ENCODE results near the gene CXXC4.

CXXC4 gene

GRCh38 chr4:104494822-104495559 is at the start of gene CXXC4:
CXXC4 (minus strand) TSS chr4:104494894; CDS start chr4:104491802, 3,092 bp downstream.
- DNase-seq = no peak

DNA sequence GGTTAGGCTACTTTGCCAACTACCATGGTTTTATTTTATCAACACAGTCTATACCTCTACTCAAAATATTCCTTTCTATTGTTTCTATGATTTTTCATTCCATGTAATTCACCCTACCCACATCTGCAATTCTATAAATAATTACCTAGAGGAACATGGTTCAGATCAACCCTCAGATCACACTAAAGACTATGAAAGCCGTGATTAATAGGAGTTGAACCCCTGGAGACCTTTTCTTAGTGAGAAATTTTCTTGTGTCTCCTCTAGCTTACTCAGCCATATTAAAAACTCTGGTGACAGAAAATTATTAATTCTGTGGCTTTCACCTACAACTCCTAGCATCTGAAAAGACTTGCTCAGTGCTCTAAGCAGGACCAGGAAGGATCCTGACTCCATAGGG is 38.5 kb upstream of the CXXC4 start:
- DNase-seq = no peak

GRCh38 chr4:104532677-104533076 is 38.0 kb upstream of the CXXC4 start:
- no peak for DNase-seq

- no peak for DNase-seq
Observed at GRCh38 chr4:104531390-104531789, 36.7 kb upstream of the CXXC4 start.

- no peak for DNase-seq
Observed at GRCh38 chr4:104530426-104530825, 35.7 kb upstream of the CXXC4 start.

DNA sequence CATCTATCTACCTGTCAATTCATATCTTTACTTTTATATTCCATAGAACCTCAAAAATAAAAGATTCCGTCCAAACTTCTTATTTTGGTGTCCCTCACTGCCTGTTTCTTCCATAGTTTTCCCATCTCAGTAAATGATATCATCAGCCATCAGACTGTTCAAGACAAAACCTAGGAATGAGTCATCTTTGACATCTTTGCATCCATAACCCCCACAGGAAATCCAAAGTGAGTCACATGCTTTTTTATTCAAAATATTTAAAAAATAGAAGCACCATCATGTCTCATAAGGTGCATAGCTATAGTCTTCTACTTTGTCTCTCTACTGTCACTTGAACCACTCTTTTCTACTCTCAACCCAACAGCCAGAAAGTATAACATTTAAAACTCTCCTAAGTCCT is 29.9 kb upstream of the CXXC4 start:
- no peak for DNase-seq

GRCh38 chr4:104524026-104524425 is 29.3 kb upstream of the CXXC4 start:
- DNase-seq = no peak

DNA sequence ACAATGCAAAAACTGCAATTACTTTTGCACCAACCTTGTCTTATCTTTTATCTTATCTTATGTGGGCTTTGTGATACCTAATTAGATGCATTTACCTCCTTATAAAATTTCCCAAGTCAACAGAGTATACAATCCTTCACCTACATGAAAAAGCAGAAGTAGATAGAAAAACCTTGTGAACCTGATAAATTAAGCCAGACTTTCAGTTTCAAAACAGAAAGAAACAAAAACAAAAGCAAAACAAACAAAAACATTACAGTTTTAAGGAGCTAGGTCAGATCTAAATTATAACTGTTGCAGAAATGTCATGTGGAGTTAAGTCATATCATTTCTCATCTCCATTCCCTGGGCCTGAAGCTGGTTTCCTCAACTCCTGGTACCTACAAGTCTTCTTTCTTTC is 24.9 kb upstream of the CXXC4 start:
- DNase-seq = no peak

DNA sequence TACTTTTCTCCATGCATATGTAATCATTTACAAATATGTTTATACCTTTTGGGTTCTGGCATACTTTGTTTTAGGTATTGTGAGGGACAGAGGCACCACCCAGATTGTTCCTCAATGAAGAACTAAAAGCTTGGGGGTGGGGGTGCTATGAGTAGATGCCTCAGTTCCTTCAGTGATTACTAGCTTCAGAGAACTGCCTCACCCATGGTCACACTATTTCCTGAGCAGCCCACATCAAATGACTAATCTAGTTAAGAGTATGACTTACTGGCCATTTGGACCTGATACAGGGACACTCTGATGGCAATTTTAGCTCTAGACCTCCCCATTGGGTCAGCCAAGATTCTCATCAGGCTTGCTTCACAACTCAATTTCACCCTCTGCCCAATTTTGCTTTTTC is 22.2 kb upstream of the CXXC4 start:
- no peak for DNase-seq

DNA sequence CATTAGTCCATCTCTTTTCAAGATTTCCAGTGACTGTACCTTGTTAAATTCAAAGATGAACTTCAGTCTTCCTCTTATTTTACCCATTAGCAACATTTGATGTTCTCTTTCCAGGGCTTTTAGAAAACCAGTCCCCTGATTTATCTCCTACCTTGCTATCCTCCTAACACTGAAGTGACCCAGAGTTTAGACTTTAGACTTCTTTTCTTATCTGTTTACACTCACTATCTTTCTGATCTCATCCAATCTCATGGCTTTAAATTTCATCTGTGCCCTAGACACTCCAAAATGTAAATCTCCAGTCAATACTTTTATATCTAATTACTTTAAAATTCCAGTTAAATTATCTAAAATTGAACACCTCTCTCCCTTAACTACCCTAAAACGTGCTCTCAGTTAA is 13.5 kb upstream of the CXXC4 start:
- DNase-seq = no peak

DNA sequence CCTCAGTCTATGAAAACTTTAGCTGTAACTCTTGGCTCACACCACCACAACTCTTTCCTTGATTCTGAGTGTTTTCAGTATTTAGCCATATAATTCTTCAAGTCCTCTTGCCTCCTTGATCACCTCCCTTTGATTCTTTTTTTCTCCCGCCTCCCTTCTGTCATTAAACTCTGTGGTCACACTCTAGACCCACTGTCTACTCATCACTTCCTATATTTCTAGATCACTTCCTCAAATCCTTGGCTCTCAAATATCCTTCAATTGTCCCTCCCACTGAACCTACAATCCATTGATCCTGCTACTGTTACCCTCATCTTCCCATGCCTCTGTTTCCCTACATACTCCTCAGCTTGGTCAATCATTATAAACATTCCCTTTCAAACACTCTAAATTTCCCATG is 12.4 kb upstream of the CXXC4 start:
- DNase-seq = no peak

GRCh38 chr4:104504536-104504935 is 9.8 kb upstream of the CXXC4 start:
- DNase-seq = no peak

- DNase-seq = no peak
Observed at GRCh38 chr4:104502471-104502870, 7.8 kb upstream of the CXXC4 start.

DNA sequence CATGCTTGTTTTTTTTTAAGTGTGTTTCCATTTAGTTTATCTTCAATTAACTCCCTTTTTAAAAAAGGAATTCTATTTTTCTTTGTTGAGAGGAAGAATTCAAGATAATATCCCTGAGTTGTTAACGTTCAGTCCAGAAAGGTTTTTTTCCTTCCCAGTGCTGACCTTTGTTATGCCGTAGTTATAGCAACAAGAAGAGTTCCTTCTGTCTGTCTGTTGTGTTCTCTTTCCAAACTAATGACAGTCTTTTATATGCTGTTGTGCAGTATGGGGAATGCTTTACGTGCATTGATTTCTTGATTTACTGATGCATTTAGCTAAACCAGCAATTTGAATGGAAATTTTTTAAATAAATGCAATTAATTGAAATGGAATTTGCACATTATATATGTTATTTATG is 6.6 kb upstream of the CXXC4 start:
- DNase-seq = no peak

GRCh38 chr4:104500442-104500841 is 5.7 kb upstream of the CXXC4 start:
- DNase-seq = no peak

DNA sequence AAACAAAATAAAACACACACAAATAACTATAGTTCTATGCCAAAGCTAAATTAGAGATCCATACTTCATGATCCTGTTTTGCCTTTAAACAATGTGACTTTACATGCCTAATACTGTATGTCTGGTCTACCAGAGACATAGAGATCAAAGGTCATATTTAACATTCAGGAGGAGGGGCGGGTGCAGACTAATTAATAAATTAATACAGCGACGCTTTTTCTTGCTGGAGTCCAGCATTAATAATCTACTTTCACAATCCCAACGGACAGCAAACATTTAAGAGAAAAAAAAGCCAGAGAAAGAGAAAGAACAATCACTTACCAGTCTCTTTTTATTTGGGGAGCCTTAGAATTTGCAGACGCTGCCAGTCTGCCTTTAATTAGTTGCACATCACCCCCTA is 509 bp downstream of the CXXC4 start:
- DNase-seq = no peak

DNA sequence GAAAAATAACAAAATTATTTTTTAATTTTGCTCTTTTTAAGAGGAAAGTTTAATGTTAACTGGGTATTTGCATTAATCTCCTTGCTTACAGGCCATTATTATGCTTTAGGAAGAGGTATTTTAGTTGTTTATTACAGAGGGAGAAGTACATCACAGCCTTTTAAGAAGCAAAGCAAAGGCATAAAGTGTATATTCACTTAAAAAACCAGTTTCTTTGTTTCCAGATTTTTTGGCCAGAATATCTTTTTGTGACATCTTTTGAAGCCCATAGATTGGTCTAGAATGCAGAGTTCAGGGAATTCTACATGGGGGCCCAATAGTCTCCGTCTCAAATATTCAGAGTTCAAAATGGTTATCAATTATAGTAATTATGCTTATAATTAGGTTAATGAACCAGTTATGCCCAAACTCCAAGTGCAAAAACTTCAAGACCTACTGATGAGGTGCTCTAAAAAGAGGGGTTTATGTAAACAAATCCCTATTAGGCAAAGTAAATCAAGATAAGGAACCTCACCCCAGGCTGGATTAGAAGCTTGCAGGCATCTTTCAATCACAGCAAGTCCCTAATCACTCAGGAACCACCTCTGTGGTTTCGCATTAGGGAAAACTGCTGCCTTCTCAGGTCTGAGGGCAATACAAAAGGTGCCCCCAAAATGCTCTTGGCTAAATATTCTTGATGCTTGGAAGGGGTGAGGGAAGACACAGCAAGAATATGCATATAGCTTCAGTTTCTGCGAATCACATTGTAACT is 1.4 kb downstream of the CXXC4 start:
- no peak for DNase-seq

- DNase-seq = no peak
Observed at GRCh38 chr4:104492183-104492771, 2.4 kb downstream of the CXXC4 start.

DNA sequence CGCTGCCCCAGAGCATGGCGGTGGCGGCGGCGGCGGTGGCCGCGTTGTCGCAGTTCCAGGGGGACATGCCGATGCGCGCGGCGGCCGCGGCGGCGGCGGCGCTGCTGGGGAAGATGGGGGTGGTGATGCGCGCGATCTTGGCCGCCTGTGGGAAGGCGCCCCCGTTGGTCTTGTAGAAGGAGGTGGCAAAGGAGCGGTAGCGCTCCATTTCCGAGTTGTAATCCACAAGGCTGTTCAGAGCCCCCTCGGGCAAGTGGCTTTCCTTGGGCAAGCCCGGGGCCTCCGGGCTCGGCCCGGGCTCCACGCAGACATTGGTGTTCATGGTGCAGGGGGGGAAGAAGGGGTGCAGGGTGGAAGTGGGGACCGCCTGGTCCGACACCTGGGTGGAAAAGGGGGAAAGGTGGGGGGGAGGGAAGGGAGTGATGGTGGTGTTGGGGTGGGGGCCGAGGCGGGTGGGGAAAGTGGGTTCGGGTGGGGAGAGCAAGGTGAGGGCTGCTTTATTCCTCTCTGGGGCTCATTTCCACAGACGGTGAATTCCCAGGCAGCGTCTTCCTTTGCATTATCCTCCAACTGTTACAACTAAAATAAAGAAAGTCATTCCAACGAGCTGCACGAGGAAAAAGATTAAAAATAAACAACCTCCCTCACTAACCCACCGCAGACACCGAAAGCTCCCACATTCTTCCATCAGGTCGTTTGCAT is 3.1 kb downstream of the CXXC4 start:
- no peak for DNase-seq

GRCh38 chr4:104490770-104491480 is 3.8 kb downstream of the CXXC4 start:
- no peak for DNase-seq

- DNase-seq = no peak
Observed at GRCh38 chr4:104490096-104490769, 4.5 kb downstream of the CXXC4 start.

DNA sequence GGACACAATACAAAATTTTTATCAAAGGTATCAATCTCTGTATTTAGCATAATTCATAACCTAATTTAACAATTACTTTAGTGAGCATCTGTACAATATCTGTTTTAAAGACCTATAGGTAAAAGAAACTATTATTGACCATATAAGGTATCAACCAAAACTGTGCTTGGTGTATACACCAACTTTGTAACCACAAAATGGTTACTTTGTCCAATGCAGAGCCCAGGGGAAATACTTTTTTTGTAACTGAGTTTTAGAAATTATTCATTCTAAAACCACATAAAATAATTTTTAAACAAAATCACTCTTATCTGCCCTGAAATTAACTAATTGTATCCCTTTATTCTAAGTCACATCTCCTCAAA is 5.0 kb downstream of the CXXC4 start:
- no peak for DNase-seq
